IMR-90 (cell line): ENCODE measurements around the gene STARD3. TPM values are rescaled to one million over a fixed set of nuclear protein-coding genes. Genes with fewer than 3 reads are reported as not detected.

ENCODE experiments used
- ATAC-seq: fragments of 200-7000 bp; cut with Tn5 transposase; 2 replicates; pipeline ENCODE4 v1.9.1; 2020; ENCODE audit warnings: low read depth, mild to moderate bottlenecking, moderate library complexity
- BruUV-seq: library from RNA; stranded (reverse); fragments of 400-500 nt; replicated peaks from 2 replicates; lab custom pipeline; 2021; lab: Mats Ljungman, UMichigan
- CTCF ChIA-PET: fragments of 300-600 bp; formaldehyde crosslinking; extraction: SDS; loops from one replicate; lab custom pipeline; 2021; ENCODE audit warnings: antibody characterized with exemption; lab: Yijun Ruan, JAX
- POLR2A ChIA-PET: fragments of 300-600 bp; sonication (Branson Sonifier 250); formaldehyde crosslinking; loops from one replicate; lab custom pipeline; 2022; ENCODE audit warnings: antibody characterized with exemption; ENCODE audit not compliant: unreplicated experiment; lab: Charles Lee
- DNase-seq: peaks from one replicate; pipeline ENCODE4 v3.0.0; 2013
- H2AFZ ChIP-seq: replicated peaks from 2 replicates; pipeline ENCODE3; 2013; ENCODE audit warnings: low read length, mild to moderate bottlenecking; ENCODE audit not compliant: poor library complexity
- H2AK5ac ChIP-seq: 2 replicates; pipeline ENCODE4 v1.6.1; 2013; ENCODE audit warnings: low read depth, low read length, inconsistent platforms
- H2AK9ac ChIP-seq: replicated peaks from 2 replicates; pipeline ENCODE3; 2013; ENCODE audit warnings: mild to moderate bottlenecking, low read depth, low read length, moderate library complexity; ENCODE audit not compliant: poor library complexity
- H2BK120ac ChIP-seq: 2 replicates; pipeline ENCODE4 v1.6.1; 2013; ENCODE audit warnings: low read depth, low read length, inconsistent platforms
- H2BK15ac ChIP-seq: 3 replicates; pipeline ENCODE4 v1.6.1; 2013; ENCODE audit warnings: low read depth, low read length, inconsistent platforms
- H2BK20ac ChIP-seq: 2 replicates; pipeline ENCODE4 v1.6.1; 2013; ENCODE audit warnings: low read depth, mild to moderate bottlenecking, inconsistent platforms, low read length, moderate library complexity
- H2BK5ac ChIP-seq: 2 replicates; pipeline ENCODE4 v1.6.1; 2013; ENCODE audit warnings: mild to moderate bottlenecking, low read depth, low read length, inconsistent platforms; ENCODE audit not compliant: poor library complexity, severe bottlenecking
- H3K14ac ChIP-seq: replicated peaks from 2 replicates; pipeline ENCODE4 v1.6.1; 2013; ENCODE audit warnings: low read depth, low read length, inconsistent platforms
- H3K18ac ChIP-seq: 2 replicates; pipeline ENCODE4 v1.6.1; 2013; ENCODE audit warnings: low read depth, low read length, control low read depth
- H3K23ac ChIP-seq: 2 replicates; pipeline ENCODE4 v1.6.1; 2013; ENCODE audit warnings: low read depth, low read length, inconsistent platforms
- H3K27ac ChIP-seq: 2 replicates; pipeline ENCODE4 v1.5.1; 2013; ENCODE audit warnings: mild to moderate bottlenecking, control low read depth, low read length; ENCODE audit not compliant: insufficient read depth
- H3K27me3 ChIP-seq: 2 replicates; pipeline ENCODE4 v1.6.1; 2013; ENCODE audit warnings: low read length; ENCODE audit not compliant: control insufficient read depth, insufficient read depth
- H3K36me3 ChIP-seq: 2 replicates; pipeline ENCODE4 v1.6.1; 2013; ENCODE audit warnings: low read length, mixed read lengths; ENCODE audit not compliant: control insufficient read depth, insufficient read depth
- H3K4ac ChIP-seq: 2 replicates; pipeline ENCODE4 v1.6.1; 2013; ENCODE audit warnings: low read depth, low read length, inconsistent platforms
- H3K4me1 ChIP-seq: 2 replicates; pipeline ENCODE4 v1.6.1; 2013; ENCODE audit warnings: low read length, mixed read lengths; ENCODE audit not compliant: control insufficient read depth, insufficient read depth
- H3K4me2 ChIP-seq: 2 replicates; pipeline ENCODE4 v1.6.1; 2013; ENCODE audit warnings: low read depth, mild to moderate bottlenecking, control low read depth, low read length, moderate library complexity
- H3K4me3 ChIP-seq: 2 replicates; pipeline ENCODE4 v1.5.1; 2013; ENCODE audit warnings: low read depth, mild to moderate bottlenecking, control low read depth, low read length, moderate library complexity; ENCODE audit not compliant: insufficient read depth
- H3K56ac ChIP-seq: 2 replicates; pipeline ENCODE4 v1.6.1; 2013; ENCODE audit warnings: low read length, inconsistent platforms; ENCODE audit not compliant: insufficient read depth; ENCODE audit errors: extremely low read depth
- H3K79me1 ChIP-seq, 2 experiments: 2 replicates each; pipeline ENCODE4 v1.6.1; 2013; ENCODE audit warnings: low read length in 2 of 2, inconsistent platforms in 1 of 2, low read depth in 1 of 2
- H3K9ac ChIP-seq: 2 replicates; pipeline ENCODE4 v1.6.1; 2013; ENCODE audit warnings: low read depth, low read length, control low read depth
- H3K9me1 ChIP-seq: 2 replicates; pipeline ENCODE4 v1.6.1; 2013; ENCODE audit warnings: low read length, inconsistent platforms; ENCODE audit not compliant: insufficient read depth
- H3K9me3 ChIP-seq: 2 replicates; pipeline ENCODE4 v1.6.1; 2013; ENCODE audit warnings: low read length; ENCODE audit not compliant: control insufficient read depth, insufficient read depth
- H4K20me1 ChIP-seq: 2 replicates; pipeline ENCODE4 v1.6.1; 2013; ENCODE audit warnings: low read length, inconsistent platforms; ENCODE audit not compliant: insufficient read depth
- H4K5ac ChIP-seq: 2 replicates; pipeline ENCODE4 v1.6.1; 2013; ENCODE audit warnings: mild to moderate bottlenecking, low read depth, low read length, control low read depth
- H4K8ac ChIP-seq, 2 experiments: 2 replicates each; pipeline ENCODE4 v1.6.1; 2013; ENCODE audit warnings: low read depth in 2 of 2, low read length in 2 of 2, control low read depth in 1 of 2, inconsistent platforms in 1 of 2
- H4K91ac ChIP-seq: 2 replicates; pipeline ENCODE4 v1.6.1; 2013; ENCODE audit warnings: low read depth, low read length, inconsistent platforms; ENCODE audit not compliant: insufficient read depth
- FOS ChIP-seq: fragments of 150-350 bp; IDR thresholded peaks from 2 replicates; pipeline ENCODE4 v1.6.1; 2016; ENCODE audit warnings: low read depth, low read length
- MAFK ChIP-seq: IDR thresholded peaks from 2 replicates; pipeline ENCODE4 v1.6.1; 2012; ENCODE audit warnings: low read depth, low read length, improper control_type of control experiment
- MXI1 ChIP-seq: IDR thresholded peaks from 2 replicates; pipeline ENCODE4 v1.6.1; 2012; ENCODE audit warnings: low read depth, mild to moderate bottlenecking, low read length, moderate library complexity, borderline replicate concordance
- NFE2L2 ChIP-seq: fragments of 150-350 bp; IDR thresholded peaks from 2 replicates; pipeline ENCODE4 v1.6.1; 2016; ENCODE audit warnings: low read depth, mild to moderate bottlenecking, low read length
- RCOR1 ChIP-seq: IDR thresholded peaks from 2 replicates; pipeline ENCODE4 v1.6.1; 2012; ENCODE audit warnings: mild to moderate bottlenecking, low read length, improper control_type of control experiment; ENCODE audit not compliant: insufficient replicate concordance
- RFX5 ChIP-seq: IDR thresholded peaks from 2 replicates; pipeline ENCODE4 v1.8.0; 2012; ENCODE audit warnings: low read depth, mild to moderate bottlenecking, low read length, moderate library complexity
- WGBS, 2 experiments: methylation state at CpG; one replicate each; pipeline versions ENCODE4 v1.1.5 to v1.1.7; 2013; ENCODE audit warnings: missing lambda C conversion rate in 2 of 2; ENCODE audit not compliant: insufficient read length in 1 of 2; ENCODE audit errors: extremely low coverage in 2 of 2; 5-methylcytosine and 5-hydroxymethylcytosine counted together
- dilution Hi-C: fragments of 300-500 bp; cut with HindIII; formaldehyde crosslinking; loops from one replicate; pipeline ENCODE4 v1.14.3; 2018; ENCODE audit warnings: low sequenced_read_pairs; ENCODE audit not compliant: unreplicated experiment
- in situ Hi-C: fragments of 300-500 bp; cut with MboI; formaldehyde crosslinking; loops from 3 replicates; pipeline ENCODE4 v1.14.3; 2019; ENCODE audit warnings: low sequenced_read_pairs, inconsistent platforms, mixed read lengths
- intact Hi-C: fragments of 100-400 bp; cut with micrococcal nuclease; formaldehyde crosslinking; loops from 2 replicates; pipeline ENCODE4 v1.10.0; 2022
- polyA plus RNA-seq, 3 experiments: library from polyadenylated mRNA; depleted of rRNA; stranded (reverse); fragments of >200 nt; gene quantifications; 2 replicates each; pipeline ENCODE4 v1.2.3, GENCODE V29; 2012; ENCODE audit warnings: low replicate concordance in 1 of 3
- total RNA-seq: library from RNA; depleted of rRNA; stranded (reverse); fragments of >200 nt; gene quantifications from 2 replicates; pipeline ENCODE4 v1.2.3, GENCODE V29; 2012

Gene STARD3
- total and polyA plus RNA-seq, 2 of the 4 experiments (the other 2 are of a cell fraction), result 8.1 to 50.4 TPM

GRCh38 chr17:39670746-39671145 lies 33.8 kb downstream of the STARD3 start:
- no peak for ATAC-seq
- H3K9me1 ChIP-seq, result no peaks in the 10 kb centered on the region
- 40% methylated on average over 1 of the region's 4 CpGs; no CpG with 5 or more reads in 1 of the 2 experiments for whole genome bisulfite sequencing, 2 experiments
- no peak for TF ChIP-seq FOS
- no peak for TF ChIP-seq RFX5
- no peak for TF ChIP-seq MXI1
- no peak for TF ChIP-seq RCOR1
- TF ChIP-seq MAFK, result no peak
- TF ChIP-seq NFE2L2, result no peak
- POLR2A ChIA-PET, result no interaction called here
- H4K20me1 ChIP-seq, result no peaks in the 10 kb centered on the region
- no peak overlapping the region for H3K9ac ChIP-seq
- H3K27me3 ChIP-seq, result peaks cover 44% of the 10 kb centered on the region
- no peak overlapping the region for H2AK5ac ChIP-seq
- intact Hi-C loops, result no loop called here
- no peaks in the 10 kb centered on the region for H3K9me3 ChIP-seq
- no peak overlapping the region for H3K4me2 ChIP-seq
- no peak overlapping the region for H3K14ac ChIP-seq
- no peak overlapping the region for H2BK15ac ChIP-seq
- peak overlapping the region; percentile 66; the same call in 1 of the 2 replicates for H3K23ac ChIP-seq
- H2BK20ac ChIP-seq, result no peak overlapping the region
- dilution Hi-C loops, result no loop called here
- H3K79me1 ChIP-seq, result no peaks in the 10 kb centered on the region
- no peak overlapping the region for H3K27ac ChIP-seq
- in situ Hi-C loops, result no loop called here
- H3K18ac ChIP-seq, result no peak overlapping the region
- no peak overlapping the region for H2AK9ac ChIP-seq
- no peak overlapping the region for H2BK5ac ChIP-seq
- no peak overlapping the region for H4K91ac ChIP-seq
- no TSS peak for BruUV-seq
- H4K5ac ChIP-seq, result no peak overlapping the region
- H2BK120ac ChIP-seq, result no peak overlapping the region
- H4K8ac ChIP-seq, result no peak overlapping the region
- CTCF ChIA-PET, result interaction anchor here (0.8 to 2.8 kb wide), 4 partner anchors 20 to 123 kb away, joined by 3 to 11 read pairs (median 3); no protein-coding TSS in a partner anchor
- peaks cover 3% of the 10 kb centered on the region; the same call in 1 of the 2 replicates for H3K4me1 ChIP-seq
- H2AFZ ChIP-seq, result no peak overlapping the region
- no peak overlapping the region for H3K4me3 ChIP-seq
- H3K56ac ChIP-seq, result no peak overlapping the region
- H3K4ac ChIP-seq, result no peak overlapping the region
- DNase-seq, result no peak
- H3K36me3 ChIP-seq, result no peaks in the 10 kb centered on the region
